ENCODE results near the gene PTHLH. TPM values are rescaled to one million over a fixed set of nuclear protein-coding genes. Genes with fewer than 3 reads are reported as not detected.
A peak's percentile ranks its signal among the peaks of the same experiment; 100 is the strongest.

PTHLH gene
- total RNA-seq, 1 experiment from 2014 or later = 5.4 TPM

DNA sequence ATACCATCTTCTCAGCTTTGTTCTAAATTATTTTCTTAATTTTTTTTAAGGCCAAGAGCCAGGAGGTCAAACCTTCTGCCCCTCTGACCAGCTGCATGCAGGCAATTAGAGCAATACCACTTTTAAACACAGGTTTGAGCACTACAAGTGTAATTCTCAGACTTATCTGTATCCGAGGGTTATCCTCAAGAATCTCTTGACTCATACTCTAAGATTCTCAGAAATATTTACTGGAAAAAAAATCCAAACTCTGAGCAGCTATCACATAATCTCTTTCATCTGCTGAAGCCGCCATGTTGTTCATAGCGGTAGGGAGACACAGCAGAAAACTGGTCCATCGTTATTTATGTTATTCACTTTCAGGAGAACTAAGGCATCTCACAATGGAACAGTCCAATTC lies 27.4 kb upstream of the PTHLH start:
- intact Hi-C loops (cut with micrococcal nuclease) = no loop called here
- H3K4me3 Mint-ChIP-seq (ENCODE audit: unreplicated experiment) = peak overlapping the region; percentile 23
- TF ChIP-seq, protein P1, sequence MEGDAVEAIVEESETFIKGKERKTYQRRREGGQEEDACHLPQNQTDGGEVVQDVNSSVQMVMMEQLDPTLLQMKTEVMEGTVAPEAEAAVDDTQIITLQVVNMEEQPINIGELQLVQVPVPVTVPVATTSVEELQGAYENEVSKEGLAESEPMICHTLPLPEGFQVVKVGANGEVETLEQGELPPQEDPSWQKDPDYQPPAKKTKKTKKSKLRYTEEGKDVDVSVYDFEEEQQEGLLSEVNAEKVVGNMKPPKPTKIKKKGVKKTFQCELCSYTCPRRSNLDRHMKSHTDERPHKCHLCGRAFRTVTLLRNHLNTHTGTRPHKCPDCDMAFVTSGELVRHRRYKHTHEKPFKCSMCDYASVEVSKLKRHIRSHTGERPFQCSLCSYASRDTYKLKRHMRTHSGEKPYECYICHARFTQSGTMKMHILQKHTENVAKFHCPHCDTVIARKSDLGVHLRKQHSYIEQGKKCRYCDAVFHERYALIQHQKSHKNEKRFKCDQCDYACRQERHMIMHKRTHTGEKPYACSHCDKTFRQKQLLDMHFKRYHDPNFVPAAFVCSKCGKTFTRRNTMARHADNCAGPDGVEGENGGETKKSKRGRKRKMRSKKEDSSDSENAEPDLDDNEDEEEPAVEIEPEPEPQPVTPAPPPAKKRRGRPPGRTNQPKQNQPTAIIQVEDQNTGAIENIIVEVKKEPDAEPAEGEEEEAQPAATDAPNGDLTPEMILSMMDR (IDR thresholded peaks at IDR 0.05; ENCODE audit: unreplicated experiment) = no peak
- H3K27me3 Mint-ChIP-seq (ENCODE audit: insufficient read depth, unreplicated experiment) = no peaks in the 10 kb centered on the region
- H3K4me1 Mint-ChIP-seq (ENCODE audit: insufficient read depth, unreplicated experiment) = peaks cover 20% of the 10 kb centered on the region
- CTCF ChIA-PET = interaction anchor here (0.6 to 1.1 kb wide), 7 partner anchors 10 to 377 kb away, joined by 3 to 5 read pairs (median 3); no protein-coding TSS in a partner anchor
- DNase-seq (ENCODE audit: unreplicated experiment) = no peak
- H3K27ac Mint-ChIP-seq (ENCODE audit: low read depth, unreplicated experiment) = peak overlapping the region; percentile 80
- no TSS peak for BruUV-seq (replicated peaks)
- H3K9me3 Mint-ChIP-seq (ENCODE audit: unreplicated experiment) = peaks cover 6% of the 10 kb centered on the region
- POLR2A ChIA-PET = interaction anchor here (0.7 to 2.6 kb wide), 10 partner anchors 9 to 191 kb away, joined by 3 to 14 read pairs (median 4); partner anchors contain the start of genes CCDC91 and PTHLH
- peaks cover 4% of the 10 kb centered on the region for H3K36me3 Mint-ChIP-seq (ENCODE audit: insufficient read depth, unreplicated experiment)

DNA sequence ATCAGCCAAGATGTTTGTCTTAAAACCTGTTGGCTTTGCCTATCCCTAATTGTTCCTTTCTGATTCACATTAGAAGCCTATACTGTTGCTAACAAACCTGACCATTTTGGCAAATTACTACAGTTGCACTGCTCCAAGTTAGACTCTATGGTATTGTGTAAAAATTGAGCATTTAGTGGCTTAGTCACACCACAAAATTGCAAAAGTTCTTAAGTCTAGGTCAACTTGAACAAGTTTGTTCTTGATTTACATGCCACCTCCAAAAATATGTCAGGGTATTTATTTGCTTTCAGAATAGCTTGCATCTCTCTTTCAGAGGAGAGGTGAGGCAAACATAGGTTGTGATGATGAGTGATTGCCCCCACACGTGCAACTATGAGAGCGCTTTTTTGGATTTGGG lies 27.0 kb upstream of the PTHLH start:
- H3K4me3 Mint-ChIP-seq (ENCODE audit: unreplicated experiment) = peak overlapping the region; percentile 23
- DNase-seq (ENCODE audit: unreplicated experiment) = peak; percentile 89

DNA sequence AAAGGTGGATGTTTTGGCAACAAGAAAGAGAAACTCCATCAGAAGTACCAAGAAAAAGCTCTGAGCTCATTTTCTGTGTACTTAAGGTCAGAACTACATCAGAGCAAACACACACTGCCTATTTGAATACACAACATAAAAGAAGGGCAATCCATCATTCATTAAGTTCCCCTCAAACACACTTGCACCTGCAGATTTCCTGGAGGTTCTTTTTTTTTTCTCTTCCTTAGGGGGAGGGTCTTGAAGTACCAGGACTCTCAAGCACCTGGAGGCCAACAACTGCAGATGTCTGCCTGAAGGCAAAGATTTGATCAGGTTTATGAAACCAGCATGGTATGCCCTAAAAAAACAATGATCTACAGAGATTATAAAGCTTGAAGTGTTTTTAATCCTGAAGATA lies 26.1 kb upstream of the PTHLH start:
- intact Hi-C loops (cut with micrococcal nuclease) = no loop called here

More for the DNA sequence above, 27.0 kb upstream of the PTHLH start:
- TF ChIP-seq, protein P1 (IDR thresholded peaks at IDR 0.05; ENCODE audit: unreplicated experiment) = no peak
- Mint-ChIP-seq H3K36me3 (ENCODE audit: insufficient read depth, unreplicated experiment) (peaks cover 4% of the 10 kb centered on the region), H3K9me3 (ENCODE audit: unreplicated experiment) (peaks cover 6% of the 10 kb centered on the region), H3K4me1 (ENCODE audit: insufficient read depth, unreplicated experiment) (peaks cover 20% of the 10 kb centered on the region), H3K27ac (ENCODE audit: low read depth, unreplicated experiment) (peak overlapping the region; percentile 80), H3K27me3 (ENCODE audit: insufficient read depth, unreplicated experiment) (no peaks in the 10 kb centered on the region)
- no TSS peak for BruUV-seq (replicated peaks)
- intact Hi-C loops (cut with micrococcal nuclease) = no loop called here
- CTCF ChIA-PET = interaction anchor here (0.6 to 1.4 kb wide), 5 partner anchors 10 to 873 kb away, joined by 3 to 5 read pairs (median 3); no protein-coding TSS in a partner anchor
- POLR2A ChIA-PET = interaction anchor here (0.7 to 2.6 kb wide), 10 partner anchors 9 to 191 kb away, joined by 3 to 14 read pairs (median 4); partner anchors contain the start of genes CCDC91 and PTHLH

DNA sequence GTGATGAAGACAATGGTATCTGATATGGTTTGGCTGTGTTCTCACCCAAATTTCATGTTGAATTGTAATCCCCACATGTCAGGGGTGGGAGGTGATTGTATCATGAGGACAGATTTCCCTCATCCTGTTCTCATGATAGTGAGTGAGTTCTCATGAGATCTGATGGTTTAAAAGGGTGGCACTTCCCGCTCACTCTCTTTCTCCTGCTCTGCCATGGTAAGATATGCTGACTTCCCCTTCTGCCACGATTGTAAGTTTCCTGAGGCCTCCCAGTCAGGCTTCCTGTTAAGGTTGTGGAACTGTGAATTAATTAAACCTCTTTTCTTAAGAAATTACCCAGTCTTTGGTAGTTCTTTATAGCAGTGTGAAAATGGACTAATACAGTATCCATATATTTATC lies 25.6 kb upstream of the PTHLH start:
- no TSS peak for BruUV-seq (replicated peaks)
- POLR2A ChIA-PET = interaction anchor here (0.5 to 0.7 kb wide), 6 partner anchors 10 to 538 kb away, joined by 3 to 4 read pairs (median 4); no protein-coding TSS in a partner anchor
- H3K36me3 Mint-ChIP-seq (ENCODE audit: insufficient read depth, unreplicated experiment) = peaks cover 4% of the 10 kb centered on the region
- H3K27ac Mint-ChIP-seq (ENCODE audit: low read depth, unreplicated experiment) = peak overlapping the region; percentile 2
- H3K4me1 Mint-ChIP-seq (ENCODE audit: insufficient read depth, unreplicated experiment) = peaks cover 20% of the 10 kb centered on the region
- peaks cover 6% of the 10 kb centered on the region for H3K9me3 Mint-ChIP-seq (ENCODE audit: unreplicated experiment)
- DNase-seq (ENCODE audit: unreplicated experiment) = no peak
- CTCF ChIA-PET = interaction anchor here (0.6 to 1.4 kb wide), 4 partner anchors 51 to 965 kb away, joined by 3 read pairs; no protein-coding TSS in a partner anchor
- H3K4me3 Mint-ChIP-seq (ENCODE audit: unreplicated experiment) = no peak overlapping the region
- H3K27me3 Mint-ChIP-seq (ENCODE audit: insufficient read depth, unreplicated experiment) = no peaks in the 10 kb centered on the region
- intact Hi-C loops (cut with micrococcal nuclease) = no loop called here
- TF ChIP-seq, protein P1 (IDR thresholded peaks at IDR 0.05; ENCODE audit: unreplicated experiment) = no peak

More for the DNA sequence above, 26.1 kb upstream of the PTHLH start:
- DNase-seq (ENCODE audit: unreplicated experiment) = no peak
- Mint-ChIP-seq H3K36me3 (ENCODE audit: insufficient read depth, unreplicated experiment) (peaks cover 4% of the 10 kb centered on the region), H3K9me3 (ENCODE audit: unreplicated experiment) (peaks cover 6% of the 10 kb centered on the region), H3K27ac (ENCODE audit: low read depth, unreplicated experiment) (peak overlapping the region; percentile 2), H3K4me3 (ENCODE audit: unreplicated experiment) (no peak overlapping the region), H3K27me3 (ENCODE audit: insufficient read depth, unreplicated experiment) (no peaks in the 10 kb centered on the region), H3K4me1 (ENCODE audit: insufficient read depth, unreplicated experiment) (peaks cover 20% of the 10 kb centered on the region)
- ChIA-PET POLR2A (interaction anchor here (0.5 to 1.5 kb wide), 7 partner anchors 8 to 537 kb away, joined by 3 to 7 read pairs (median 4); no protein-coding TSS in a partner anchor), CTCF (interaction anchor here (0.6 to 1.4 kb wide), 4 partner anchors 51 to 964 kb away, joined by 3 read pairs; no protein-coding TSS in a partner anchor)
- no TSS peak for BruUV-seq (replicated peaks)
- TF ChIP-seq, protein P1 (IDR thresholded peaks at IDR 0.05; ENCODE audit: unreplicated experiment) = no peak
